D721Med (cell line): Measurements from ENCODE around the gene ACVR1B.

Source experiments
- DNase-seq: peaks from one replicate; pipeline ENCODE4 v3.0.0; 2011; ENCODE audit warnings: low spot score; ENCODE audit not compliant: insufficient read length
- FAIRE-seq: peaks from 2 replicates; lab custom pipeline; 2011; peaks lifted over from hg19 to GRCh38; lab: Jason Lieb, UNC
- TF ChIP-seq, protein P1 (sequence below): IDR thresholded peaks from 2 replicates; pipeline ENCODE4 v1.5.1; 2012; ENCODE audit warnings: mild to moderate bottlenecking, control low read depth; ENCODE audit not compliant: insufficient read depth; ENCODE audit errors: missing control alignments

ACVR1B gene

GRCh38 chr12:52010152-52010622, 58.7 kb downstream of the ACVR1B start:
- DNase-seq (no peak), FAIRE-seq (no peak)
- TF ChIP-seq, protein P1, sequence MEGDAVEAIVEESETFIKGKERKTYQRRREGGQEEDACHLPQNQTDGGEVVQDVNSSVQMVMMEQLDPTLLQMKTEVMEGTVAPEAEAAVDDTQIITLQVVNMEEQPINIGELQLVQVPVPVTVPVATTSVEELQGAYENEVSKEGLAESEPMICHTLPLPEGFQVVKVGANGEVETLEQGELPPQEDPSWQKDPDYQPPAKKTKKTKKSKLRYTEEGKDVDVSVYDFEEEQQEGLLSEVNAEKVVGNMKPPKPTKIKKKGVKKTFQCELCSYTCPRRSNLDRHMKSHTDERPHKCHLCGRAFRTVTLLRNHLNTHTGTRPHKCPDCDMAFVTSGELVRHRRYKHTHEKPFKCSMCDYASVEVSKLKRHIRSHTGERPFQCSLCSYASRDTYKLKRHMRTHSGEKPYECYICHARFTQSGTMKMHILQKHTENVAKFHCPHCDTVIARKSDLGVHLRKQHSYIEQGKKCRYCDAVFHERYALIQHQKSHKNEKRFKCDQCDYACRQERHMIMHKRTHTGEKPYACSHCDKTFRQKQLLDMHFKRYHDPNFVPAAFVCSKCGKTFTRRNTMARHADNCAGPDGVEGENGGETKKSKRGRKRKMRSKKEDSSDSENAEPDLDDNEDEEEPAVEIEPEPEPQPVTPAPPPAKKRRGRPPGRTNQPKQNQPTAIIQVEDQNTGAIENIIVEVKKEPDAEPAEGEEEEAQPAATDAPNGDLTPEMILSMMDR: no peak

DNA sequence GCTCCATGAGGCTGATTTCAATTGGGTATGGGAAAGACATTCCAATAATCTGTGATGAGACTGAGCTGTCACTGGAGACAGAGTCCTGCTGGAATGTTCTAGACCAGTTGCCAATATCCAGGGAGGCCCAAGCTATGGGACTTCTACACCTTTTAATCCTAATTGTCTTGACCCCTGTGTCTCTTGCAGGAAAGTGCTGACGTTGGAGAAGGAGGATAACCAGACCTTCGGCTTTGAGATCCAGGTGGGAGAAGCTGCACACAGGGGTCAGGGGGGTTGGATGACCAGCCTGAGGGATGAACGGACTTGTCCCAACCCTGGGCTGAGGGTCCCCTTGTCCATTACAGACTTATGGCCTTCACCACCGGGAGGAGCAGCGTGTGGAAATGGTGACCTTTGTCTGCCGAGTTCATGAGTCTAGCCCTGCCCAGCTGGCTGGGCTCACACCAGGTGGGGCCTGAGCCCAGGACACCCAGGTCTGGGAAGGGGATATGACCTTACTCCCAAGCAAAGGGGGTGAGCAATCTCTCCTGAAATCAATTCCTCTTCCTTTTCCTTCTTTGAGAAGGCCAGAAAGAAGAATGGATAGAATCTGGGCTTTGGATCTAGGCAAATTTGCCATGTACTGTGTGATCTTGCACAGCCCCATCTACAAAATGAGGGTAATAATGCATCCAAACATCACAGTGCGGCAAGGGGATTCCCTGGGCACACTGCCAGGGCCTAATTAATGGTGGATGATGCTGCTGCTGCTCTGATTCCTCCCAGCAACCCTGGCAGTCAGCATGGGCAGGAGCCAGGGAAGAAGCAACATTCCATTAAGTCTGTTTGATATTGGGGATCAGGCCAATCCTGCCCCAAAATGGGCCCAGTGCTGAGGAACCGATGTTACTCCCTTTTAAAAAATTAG, 59.4 kb downstream of the ACVR1B start:
- no peak for FAIRE-seq
- TF ChIP-seq, protein P1: no peak
- no peak for DNase-seq

DNA sequence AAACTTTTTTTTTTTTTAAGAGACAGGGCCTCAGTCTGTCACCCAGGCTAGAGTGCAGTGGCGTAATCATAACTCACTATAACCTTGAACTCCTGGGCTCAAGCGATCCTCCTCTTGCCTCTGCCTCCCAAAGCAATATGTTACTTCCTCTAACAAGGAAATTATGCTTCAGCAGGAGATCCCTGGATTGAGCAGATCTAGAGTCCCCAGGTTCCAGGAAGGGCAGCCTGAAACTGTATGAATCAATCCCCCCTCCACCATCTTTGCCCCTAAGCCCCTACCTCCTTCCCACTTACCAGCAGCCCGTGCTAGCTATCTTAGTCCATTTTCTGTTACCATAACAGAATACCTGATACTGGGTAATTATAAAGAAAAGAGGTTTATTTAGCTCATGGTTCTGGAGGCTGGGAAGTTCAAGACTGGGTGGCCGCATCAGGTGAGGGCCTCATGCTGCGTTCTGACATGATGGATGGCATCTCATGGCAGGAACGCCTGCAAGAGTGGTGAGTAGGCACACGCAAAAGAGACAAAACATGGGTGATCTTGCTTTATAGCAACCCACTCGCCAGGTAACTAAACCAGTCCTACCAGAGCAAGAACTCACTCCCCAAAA, 60.2 kb downstream of the ACVR1B start:
- no peak for FAIRE-seq
- DNase-seq: no peak
- TF ChIP-seq, protein P1: no peak

DNA sequence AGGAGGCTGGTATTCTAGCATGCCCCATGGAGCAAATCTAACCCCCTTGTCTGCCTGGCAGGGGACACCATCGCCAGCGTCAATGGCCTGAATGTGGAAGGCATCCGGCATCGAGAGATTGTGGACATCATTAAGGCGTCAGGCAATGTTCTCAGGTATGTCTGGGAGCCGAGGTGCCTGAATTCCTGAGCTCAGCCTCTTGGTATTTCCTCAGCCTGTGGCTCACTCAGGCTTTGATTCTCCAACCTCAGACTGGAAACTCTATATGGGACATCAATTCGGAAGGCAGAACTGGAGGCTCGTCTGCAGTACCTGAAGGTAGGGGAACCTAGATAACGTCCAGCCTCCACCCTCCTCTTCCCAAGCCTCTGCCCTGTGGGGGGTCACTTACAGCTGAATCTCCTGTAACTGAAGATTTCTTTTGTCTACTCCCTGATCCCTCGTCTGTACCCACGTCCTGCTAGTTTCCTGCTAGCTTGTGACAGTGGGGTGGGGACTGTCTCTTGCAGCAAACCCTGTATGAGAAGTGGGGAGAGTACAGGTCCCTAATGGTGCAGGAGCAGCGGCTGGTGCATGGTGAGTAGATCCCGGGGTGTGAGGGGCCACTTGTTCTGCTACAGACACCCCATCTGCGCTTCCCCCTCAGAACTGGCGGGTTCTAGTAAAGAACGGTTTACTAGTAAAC, 62.3 kb downstream of the ACVR1B start:
- TF ChIP-seq, protein P1: no peak
- DNase-seq: no peak
- no peak for FAIRE-seq

DNA sequence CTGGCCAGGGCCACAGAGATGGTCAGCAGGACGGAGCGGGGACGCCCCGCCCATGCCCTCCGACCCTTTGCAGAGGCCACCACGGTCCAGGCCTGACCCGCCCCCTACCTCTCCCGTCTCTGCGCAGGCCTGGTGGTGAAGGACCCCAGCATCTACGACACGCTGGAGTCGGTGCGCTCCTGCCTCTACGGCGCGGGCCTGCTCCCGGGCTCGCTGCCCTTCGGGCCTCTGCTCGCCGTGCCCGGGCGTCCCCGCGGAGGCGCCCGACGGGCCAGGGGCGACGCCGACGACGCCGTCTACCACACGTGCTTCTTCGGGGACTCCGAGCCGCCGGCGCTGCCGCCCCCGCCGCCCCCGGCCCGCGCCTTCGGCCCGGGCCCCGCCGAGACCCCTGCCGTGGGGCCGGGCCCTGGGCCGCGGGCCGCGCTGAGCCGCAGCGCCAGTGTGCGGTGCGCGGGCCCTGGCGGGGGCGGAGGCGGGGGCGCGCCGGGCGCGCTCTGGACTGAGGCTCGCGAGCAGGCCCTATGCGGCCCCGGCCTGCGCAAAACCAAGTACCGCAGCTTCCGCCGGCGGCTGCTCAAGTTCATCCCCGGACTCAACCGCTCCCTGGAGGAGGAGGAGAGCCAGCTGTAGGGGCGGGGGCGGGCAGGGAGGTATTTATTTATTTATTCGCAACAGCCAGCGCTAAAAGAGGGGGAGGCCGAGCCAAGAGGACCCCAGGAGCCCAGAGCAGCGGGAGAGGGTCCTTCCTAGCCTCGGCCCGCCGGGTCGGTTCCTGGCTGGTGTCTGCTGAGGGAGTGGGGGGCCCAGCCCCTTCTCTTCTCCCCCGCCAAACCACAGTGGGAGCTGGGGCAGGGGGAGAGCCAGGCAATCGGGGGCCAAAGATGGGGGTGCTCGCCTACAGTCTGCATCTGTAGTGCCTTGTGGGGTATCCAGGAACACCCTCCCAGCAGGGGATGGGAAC, 63.4 kb downstream of the ACVR1B start:
- FAIRE-seq (no peak), DNase-seq (no peak)
- TF ChIP-seq, protein P1: no peak

GRCh38 chr12:52015532-52016041, 64.1 kb downstream of the ACVR1B start:
- FAIRE-seq (no peak), DNase-seq (no peak)
- TF ChIP-seq, protein P1: no peak
